Measurements from ENCODE around the gene BHLHE23.

GRCh38 chr20:63047946-63048345 lies 41.2 kb upstream of the BHLHE23 start:
- TF ChIP-seq POLR2A (IDR thresholded peaks at IDR 0.05; ENCODE audit: low read depth, low read length), result no peak
- TF ChIP-seq POLR2AphosphoS5 (IDR thresholded peaks at IDR 0.05; ENCODE audit: low read depth, low read length), result no peak
- no peak for TF ChIP-seq TAF1 (IDR thresholded peaks at IDR 0.05; ENCODE audit: low read depth, low read length)
